Ascending aorta (tissue), 2 donors: ENCODE data around the gene GAK. TPM values are rescaled to one million over a fixed set of nuclear protein-coding genes. Genes with fewer than 3 reads are reported as not detected.

Experiments used
- DNase-seq, 2 donors: peaks; one replicate each; pipeline ENCODE4 v3.0.0-alpha.2; 2019; ENCODE audit warnings: low spot score in 2 of 2
- H3K27ac ChIP-seq, 2 donors: fragments of 200-600 bp; sonication (generic); one replicate each; pipeline ENCODE4 v1.5.1; 2016 to 2017; ENCODE audit warnings: mild to moderate bottlenecking in 1 of 2
- H3K27me3 ChIP-seq: fragments of 200-600 bp; sonication (generic); one replicate; pipeline ENCODE4 v1.5.1; 2017
- H3K36me3 ChIP-seq, 2 donors: fragments of 200-600 bp; sonication (generic); one replicate each; pipeline ENCODE4 v1.5.1; 2016
- H3K4me1 ChIP-seq, 2 donors: fragments of 200-600 bp; sonication (generic); one replicate each; pipeline ENCODE4 v1.5.1; 2016 to 2017; ENCODE audit warnings: mild to moderate bottlenecking in 1 of 2
- H3K4me3 ChIP-seq, 2 donors: fragments of 200-600 bp; sonication (generic); one replicate each; pipeline ENCODE4 v1.5.1; 2016 to 2017; ENCODE audit warnings: mild to moderate bottlenecking in 1 of 2
- H3K9me3 ChIP-seq, 2 donors: fragments of 200-600 bp; sonication (generic); one replicate each; pipeline ENCODE4 v1.5.1; 2016
- CTCF ChIP-seq, 3 experiments: fragments of 200-600 bp in 2 of 3; fragments of 450-650 bp in 1 of 3; sonication (generic) in 2 of 3; IDR thresholded peaks; one replicate each; pipeline ENCODE4 v1.5.1; 2016 to 2019; ENCODE audit warnings: antibody characterized with exemption in 3 of 3, mild to moderate bottlenecking in 1 of 3, moderate library complexity in 1 of 3
- intact Hi-C: fragments of 100-400 bp; cut with DNase I; formaldehyde crosslinking; loops from one replicate; pipeline ENCODE4 v1.15.1; 2023
- total RNA-seq: library from RNA; depleted of rRNA; stranded (reverse); fragments of >200 nt; gene quantifications from one replicate; pipeline ENCODE4 v1.1.0, GENCODE V29; 2016

The GAK gene
- total RNA-seq, 1 donor from 2014 or later = 87.3 TPM

- intact Hi-C loops = no loop called here
- Histone ChIP-seq H3K4me1 (no peaks in the 10 kb centered on the region), H3K36me3 (peaks cover 48 to 82% of the 10 kb centered on the region in 2 donors), H3K4me3 (no peak overlapping the region), H3K9me3 (no peaks in the 10 kb centered on the region), H3K27ac (no peak overlapping the region), H3K27me3 (no peaks in the 10 kb centered on the region)
- no peak for TF ChIP-seq CTCF (IDR thresholded peaks at IDR 0.05)
- no peak for DNase-seq
Observed at GRCh38 chr4:855880-856224, 76.3 kb downstream of the GAK start.

- H3K36me3 ChIP-seq = peaks cover 52 to 82% of the 10 kb centered on the region in 2 donors
Observed at GRCh38 chr4:854356-854755, 77.8 kb downstream of the GAK start.

GRCh38 chr4:853416-853781, 78.7 kb downstream of the GAK start:
- no peak overlapping the region for H3K27ac ChIP-seq
- intact Hi-C loops = no loop called here
- TF ChIP-seq CTCF (IDR thresholded peaks at IDR 0.05) = no peak
- H3K27me3 ChIP-seq = no peaks in the 10 kb centered on the region
- no peak overlapping the region for H3K4me3 ChIP-seq
- peaks cover 53 to 77% of the 10 kb centered on the region in 2 donors for H3K36me3 ChIP-seq
- DNase-seq = no peak
- no peaks in the 10 kb centered on the region for H3K4me1 ChIP-seq
- no peaks in the 10 kb centered on the region for H3K9me3 ChIP-seq

More at GRCh38 chr4:854356-854755, 77.8 kb downstream of the GAK start:
- Histone ChIP-seq H3K27me3 (no peaks in the 10 kb centered on the region), H3K4me3 (no peak overlapping the region), H3K4me1 (no peaks in the 10 kb centered on the region), H3K9me3 (no peaks in the 10 kb centered on the region), H3K27ac (no peak overlapping the region)
- intact Hi-C loops = no loop called here
- TF ChIP-seq CTCF (IDR thresholded peaks at IDR 0.05) = no peak
- no peak for DNase-seq

GRCh38 chr4:851701-852430, 80.2 kb downstream of the GAK start:
- Histone ChIP-seq H3K27ac (no peak overlapping the region), H3K4me3 (no peak overlapping the region), H3K4me1 (no peaks in the 10 kb centered on the region), H3K27me3 (no peaks in the 10 kb centered on the region), H3K36me3 (peaks cover 44 to 62% of the 10 kb centered on the region in 2 donors), H3K9me3 (no peaks in the 10 kb centered on the region)
- no peak for DNase-seq
- intact Hi-C loops = no loop called here
- TF ChIP-seq CTCF (IDR thresholded peaks at IDR 0.05) = no peak

- no peak for DNase-seq
- no peaks in the 10 kb centered on the region for H3K27me3 ChIP-seq
- TF ChIP-seq CTCF (IDR thresholded peaks at IDR 0.05) = no peak
- peaks cover 44 to 57% of the 10 kb centered on the region in 2 donors for H3K36me3 ChIP-seq
- no peaks in the 10 kb centered on the region for H3K9me3 ChIP-seq
- no peak overlapping the region for H3K4me3 ChIP-seq
- no peak overlapping the region for H3K27ac ChIP-seq
- intact Hi-C loops = no loop called here
- H3K4me1 ChIP-seq = no peaks in the 10 kb centered on the region
Observed at GRCh38 chr4:850323-850945, 81.7 kb downstream of the GAK start.
